GM12878 (cell line): ENCODE data around the gene INSL3. TPM values are rescaled to one million over a fixed set of nuclear protein-coding genes. Genes with fewer than 3 reads are reported as not detected.

Source experiments
- ATAC-seq: fragments of 200-7000 bp; cut with Tn5 transposase; 3 replicates; pipeline ENCODE4 v1.9.1; 2020; ENCODE audit warnings: mild to moderate bottlenecking, moderate library complexity
- BruUV-seq: library from RNA; stranded (reverse); fragments of 400-500 nt; replicated peaks from 2 replicates; lab custom pipeline; 2021; lab: Mats Ljungman, UMichigan
- CTCF ChIA-PET: fragments of 300-600 bp; sonication (Branson Sonifier 250); formaldehyde crosslinking; extraction: SDS; loops from one replicate; lab custom pipeline; 2021; ENCODE audit warnings: inconsistent platforms; lab: Yijun Ruan, JAX
- POLR2A ChIA-PET: fragments of 350-600 bp; formaldehyde crosslinking; extraction: SDS; loops from one replicate; lab custom pipeline; 2021; ENCODE audit warnings: inconsistent platforms; lab: Charles Lee
- RAD21 ChIA-PET: fragments of 300-600 bp; sonication (Branson Sonifier 250); formaldehyde crosslinking; loops from one replicate; lab custom pipeline; 2023; ENCODE audit warnings: antibody characterized with exemption; ENCODE audit not compliant: unreplicated experiment; lab: Charles Lee
- SMC1A ChIA-PET: fragments of 300-600 bp; sonication (Branson Sonifier 250); formaldehyde crosslinking; loops from one replicate; lab custom pipeline; 2023; ENCODE audit not compliant: unreplicated experiment, uncharacterized antibody; lab: Charles Lee
- DNase-seq: peaks from one replicate; pipeline ENCODE4 v3.0.0-alpha.2; 2011; ENCODE audit warnings: low read depth, low spot score
- FAIRE-seq: peaks from 3 replicates; lab custom pipeline; 2011; peaks lifted over from hg19 to GRCh38; lab: Jason Lieb, UNC
- H2AFZ ChIP-seq: 2 replicates; pipeline ENCODE4 v1.6.0; 2011; ENCODE audit warnings: low read depth, low read length, control low read depth; ENCODE audit not compliant: control insufficient read depth
- H3K27ac ChIP-seq: 2 replicates; pipeline ENCODE4 v1.5.1; 2011; ENCODE audit warnings: control low read depth; ENCODE audit not compliant: control insufficient read depth, insufficient read depth
- H3K27me3 ChIP-seq, 2 experiments: replicated peaks in 1 of 2; 2 replicates each; pipeline versions ENCODE4 v1.6.0 to v1.6.1; 2011; ENCODE audit warnings: low read length in 1 of 2; ENCODE audit not compliant: control insufficient read depth in 2 of 2, insufficient read depth in 2 of 2
- H3K36me3 ChIP-seq, 2 experiments: 2 replicates each; pipeline ENCODE4 v1.5.1; 2011; ENCODE audit warnings: low read length in 1 of 2; ENCODE audit not compliant: control insufficient read depth in 2 of 2, insufficient read depth in 2 of 2
- H3K4me1 ChIP-seq: 2 replicates; pipeline ENCODE4 v1.6.1; 2011; ENCODE audit warnings: mild to moderate bottlenecking, low read length, moderate library complexity, mixed read lengths; ENCODE audit not compliant: control insufficient read depth, insufficient read depth
- H3K4me2 ChIP-seq: 2 replicates; pipeline ENCODE4 v1.6.0; 2011; ENCODE audit warnings: control low read depth; ENCODE audit not compliant: control insufficient read depth, insufficient read depth
- H3K4me3 ChIP-seq: fragments of 200-600 bp; sonication (generic); 2 replicates; pipeline ENCODE4 v1.5.1; 2016
- H3K79me2 ChIP-seq: 2 replicates; pipeline ENCODE4 v1.6.0; 2011; ENCODE audit warnings: low read length; ENCODE audit not compliant: control insufficient read depth, insufficient read depth
- H3K9ac ChIP-seq: 2 replicates; pipeline ENCODE4 v1.8.0; 2011; ENCODE audit warnings: low read length, control low read depth, mixed read lengths; ENCODE audit not compliant: control insufficient read depth, insufficient read depth
- H3K9me3 ChIP-seq: replicated peaks from 3 replicates; pipeline ENCODE4 v1.5.1; 2011; ENCODE audit warnings: mild to moderate bottlenecking, low read length; ENCODE audit not compliant: control insufficient read depth, insufficient read depth
- H4K20me1 ChIP-seq: 2 replicates; pipeline ENCODE4 v1.6.0; 2011; ENCODE audit not compliant: control insufficient read depth, insufficient read depth
- IKZF1 ChIP-seq: fragments of 450-650 bp; conservative IDR thresholded peaks from 2 replicates; pipeline ENCODE4 v1.6.1; 2017; ENCODE audit warnings: antibody characterized with exemption, mild to moderate bottlenecking
- IKZF2 ChIP-seq, 2 experiments: fragments of 450-650 bp; IDR thresholded peaks; 2 replicates each; pipeline ENCODE4 v1.6.1; 2017; ENCODE audit warnings: mild to moderate bottlenecking in 2 of 2, moderate library complexity in 2 of 2
- PAX8 ChIP-seq: fragments of 450-650 bp; IDR thresholded peaks from 2 replicates; pipeline ENCODE4 v1.6.1; 2017; ENCODE audit warnings: mild to moderate bottlenecking, moderate library complexity
- RUNX3 ChIP-seq: IDR thresholded peaks from 2 replicates; pipeline ENCODE4 v1.6.1; 2012; ENCODE audit warnings: low read length, inconsistent platforms
- WGBS: methylation state at CpG from one replicate; pipeline ENCODE4 v1.1.6; 2016; ENCODE audit warnings: low lambda C conversion rate; ENCODE audit not compliant: insufficient replicate concordance, insufficient coverage; ENCODE audit errors: missing lambda C conversion rate; 5-methylcytosine and 5-hydroxymethylcytosine counted together
- in situ Hi-C: fragments of 300-500 bp; cut with MboI; formaldehyde crosslinking; loops from 9 replicates; pipeline ENCODE4 v1.14.3; 2018; ENCODE audit warnings: mixed read lengths
- intact Hi-C: fragments of 100-400 bp; cut with micrococcal nuclease; formaldehyde crosslinking; loops from one replicate; pipeline ENCODE4 v1.14.2; 2022; ENCODE audit not compliant: unreplicated experiment
- polyA plus RNA-seq, 11 experiments: library from polyadenylated mRNA; depleted of rRNA in 4 of 11; unstranded in 6 of 11; stranded (reverse) in 5 of 11; fragments of >200 nt; fragmentation: Nextera tagmentation in 4 of 11; fragmentation: Illumina TruSeq in 1 of 11; extraction: Ambion mirVana in 4 of 11; extraction: Trizol in 1 of 11; gene quantifications; 1 replicate in 1 of 11; 2 replicates in 10 of 11; pipeline versions ENCODE4 v1.2.1 to v1.2.3, GENCODE V29; 2011 to 2016; ENCODE audit warnings: inconsistent platforms in 2 of 11, missing spikeins in 2 of 11, low read depth in 1 of 11
- total RNA-seq, 4 experiments: library from RNA; depleted of rRNA in 3 of 4; stranded (reverse); fragments of >200 nt in 3 of 4; fragmentation: Illumina TruSeq in 1 of 4; extraction: Trizol in 1 of 4; gene quantifications; 2 replicates each; pipeline versions ENCODE4 v1.2.1 to v1.2.3, GENCODE V29; 2013 to 2021
- TF ChIP-seq, protein P1 (sequence below): fragments of 450-650 bp; IDR thresholded peaks from 2 replicates; pipeline ENCODE4 v1.6.1; 2014; ENCODE audit warnings: mild to moderate bottlenecking
- TF ChIP-seq, protein P2 (sequence below): IDR thresholded peaks from 2 replicates; pipeline ENCODE4 v1.6.1; 2011; ENCODE audit warnings: borderline replicate concordance, low read depth, mild to moderate bottlenecking, moderate library complexity, mixed read lengths, low read length; ENCODE audit not compliant: insufficient read depth; ENCODE audit errors: extremely low read length

INSL3 gene
- total and polyA plus RNA-seq, 10 of the 15 experiments (the other 5 are each of a cell fraction or from before 2014, with no cell fraction given), result 0.27 to 1.9 (median 0.70) TPM

DNA sequence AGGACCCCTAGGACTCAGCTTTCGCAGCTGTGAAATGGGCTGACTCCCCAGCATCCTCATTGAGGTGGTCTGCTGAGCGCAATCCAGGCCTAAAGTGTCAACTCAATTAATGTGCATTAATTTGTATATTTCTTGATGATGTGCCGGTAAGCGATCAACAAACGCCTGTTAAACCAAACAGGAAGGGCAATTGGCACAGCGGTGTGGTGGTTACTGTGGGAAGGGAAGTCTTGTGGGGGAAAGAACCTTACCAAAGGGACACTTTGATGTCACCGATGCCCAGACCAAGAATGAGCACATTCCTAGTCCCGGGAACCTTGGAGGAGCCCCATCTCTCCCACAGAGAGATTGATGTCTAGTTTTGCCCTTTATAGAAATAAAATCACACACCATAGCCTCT is 24.8 kb upstream of the INSL3 start:
- no TSS peak for BruUV-seq
- ChIA-PET POLR2A (interaction anchor here (1.5 kb wide), 1 partner anchor 13 kb away, joined by 5 read pairs; the partner anchor contains the start of gene RPL18A), SMC1A (interaction anchor here (1.4 to 2.9 kb wide), 3 partner anchors 10 to 13 kb away, joined by 3 to 9 read pairs (median 7); partner anchors contain the start of gene RPL18A), CTCF (interaction anchor here (0.7 kb wide), 1 partner anchor 170 kb away, joined by 3 read pairs; no protein-coding TSS in a partner anchor), RAD21 (interaction anchor here (0.9 to 1.5 kb wide), 2 partner anchors 13 to 94 kb away, joined by 3 to 5 read pairs; partner anchors contain the start of gene RPL18A)
- TF ChIP-seq, protein P1, sequence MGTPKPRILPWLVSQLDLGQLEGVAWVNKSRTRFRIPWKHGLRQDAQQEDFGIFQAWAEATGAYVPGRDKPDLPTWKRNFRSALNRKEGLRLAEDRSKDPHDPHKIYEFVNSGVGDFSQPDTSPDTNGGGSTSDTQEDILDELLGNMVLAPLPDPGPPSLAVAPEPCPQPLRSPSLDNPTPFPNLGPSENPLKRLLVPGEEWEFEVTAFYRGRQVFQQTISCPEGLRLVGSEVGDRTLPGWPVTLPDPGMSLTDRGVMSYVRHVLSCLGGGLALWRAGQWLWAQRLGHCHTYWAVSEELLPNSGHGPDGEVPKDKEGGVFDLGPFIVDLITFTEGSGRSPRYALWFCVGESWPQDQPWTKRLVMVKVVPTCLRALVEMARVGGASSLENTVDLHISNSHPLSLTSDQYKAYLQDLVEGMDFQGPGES, result no peak
- peak; percentile 65 for TF ChIP-seq RUNX3
- TF ChIP-seq, protein P2, sequence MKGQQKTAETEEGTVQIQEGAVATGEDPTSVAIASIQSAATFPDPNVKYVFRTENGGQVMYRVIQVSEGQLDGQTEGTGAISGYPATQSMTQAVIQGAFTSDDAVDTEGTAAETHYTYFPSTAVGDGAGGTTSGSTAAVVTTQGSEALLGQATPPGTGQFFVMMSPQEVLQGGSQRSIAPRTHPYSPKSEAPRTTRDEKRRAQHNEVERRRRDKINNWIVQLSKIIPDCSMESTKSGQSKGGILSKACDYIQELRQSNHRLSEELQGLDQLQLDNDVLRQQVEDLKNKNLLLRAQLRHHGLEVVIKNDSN, result no peak
- no peak for TF ChIP-seq PAX8
- TF ChIP-seq IKZF2 (IDR thresholded peaks at IDR 0.05), result peak; percentile 58 to 61; a peak in 3 of 4 replicates
- TF ChIP-seq IKZF1, result peak; percentile 49
- intact Hi-C loops (no loop called here), in situ Hi-C loops (no loop called here)
- Histone ChIP-seq H2AFZ (no peak overlapping the region; the same call in 1 of the 2 replicates), H3K36me3 (peaks cover 3 to 17% of the 10 kb centered on the region in 2 experiments), H3K27ac (peak overlapping the region; percentile 71), H3K9ac (peak overlapping the region; percentile 83), H4K20me1 (no peaks in the 10 kb centered on the region), H3K4me3 (peak overlapping the region; percentile 72), H3K9me3 (no peaks in the 10 kb centered on the region; the same call in 2 of the 3 replicates), H3K4me1 (peaks cover 33% of the 10 kb centered on the region), H3K79me2 (peaks cover 28% of the 10 kb centered on the region), H3K4me2 (peak overlapping the region; percentile 86), H3K27me3 (no peaks in the 10 kb centered on the region)
- DNase-seq (peak; percentile 19), ATAC-seq (no peak), FAIRE-seq (no peak)
- WGBS, result 13% methylated on average over 8 of the region's 8 CpGs
